Measurements from ENCODE around the gene SENP5.
A peak's percentile ranks its signal among the peaks of the same experiment; 100 is the strongest.

Gene SENP5

DNA sequence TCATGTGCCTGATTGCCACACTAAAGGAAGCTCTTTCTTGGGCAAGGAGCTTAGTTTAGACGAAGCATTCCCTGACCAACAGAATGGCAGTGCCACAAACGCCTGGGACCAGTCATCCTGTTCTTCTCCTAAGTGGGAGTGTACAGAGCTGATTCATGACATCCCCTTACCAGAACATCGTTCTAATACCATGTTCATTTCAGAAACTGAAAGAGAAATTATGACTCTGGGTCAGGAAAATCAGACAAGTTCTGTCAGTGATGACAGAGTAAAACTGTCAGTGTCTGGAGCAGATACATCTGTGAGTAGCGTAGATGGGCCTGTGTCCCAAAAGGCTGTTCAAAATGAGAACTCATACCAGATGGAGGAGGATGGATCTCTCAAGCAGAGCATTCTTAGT lies 18.4 kb downstream of the SENP5 start:
- ChIA-PET CTCF (interaction anchor here (1.2 to 1.7 kb wide), 3 partner anchors 10 to 48 kb away, joined by 3 to 7 read pairs (median 3); no protein-coding TSS in a partner anchor), POLR2A (no interaction called here)
- 82% methylated on average over 3 of the region's 4 CpGs for WGBS (ENCODE audit: insufficient coverage)
- Histone ChIP-seq H3K9me3 (ENCODE audit: control extremely low read depth in 1 of 5, control insufficient read depth in 4 of 5, insufficient read depth in 2 of 5, low read depth in 1 of 5, low read length in 4 of 5) (no peaks in the 10 kb centered on the region), H3K27ac (ENCODE audit: insufficient read depth in 1 of 2, low read depth in 1 of 2, low read length in 2 of 2, poor library complexity in 1 of 2, severe bottlenecking in 2 of 2) (peak overlapping the region in 1 of 2 experiments; percentile 15), H3K27me3 (replicated peaks in 2 of 5; ENCODE audit: control insufficient read depth in 4 of 5, insufficient read depth in 5 of 5, low read length in 4 of 5) (no peaks in the 10 kb centered on the region), H3K4me1 (ENCODE audit: control extremely low read depth in 1 of 4, control insufficient read depth in 4 of 4, insufficient read depth in 4 of 4, low read length in 3 of 4) (no peaks in the 10 kb centered on the region), H3K36me3 (ENCODE audit: control insufficient read depth in 4 of 4, insufficient read depth in 4 of 4, low read length in 3 of 4) (peaks cover 10 to 32% (median 16%) of the 10 kb centered on the region in 4 experiments), H3K4me3 (ENCODE audit: control insufficient read depth in 1 of 7, extremely low read depth in 1 of 7, insufficient read depth in 4 of 7, low read depth in 2 of 7, low read length in 6 of 7) (no peak overlapping the region)
- no peak for DNase-seq

- Histone ChIP-seq H3K4me3 (ENCODE audit: control insufficient read depth in 1 of 7, extremely low read depth in 1 of 7, insufficient read depth in 4 of 7, low read depth in 2 of 7, low read length in 6 of 7) (no peak overlapping the region), H3K4me1 (ENCODE audit: control extremely low read depth in 1 of 4, control insufficient read depth in 4 of 4, insufficient read depth in 4 of 4, low read length in 3 of 4) (no peaks in the 10 kb centered on the region), H3K27ac (ENCODE audit: insufficient read depth in 1 of 2, low read depth in 1 of 2, low read length in 2 of 2, poor library complexity in 1 of 2, severe bottlenecking in 2 of 2) (no peak overlapping the region), H3K36me3 (ENCODE audit: control insufficient read depth in 4 of 4, insufficient read depth in 4 of 4, low read length in 3 of 4) (peaks cover 14 to 27% (median 15%) of the 10 kb centered on the region in 4 experiments), H3K9me3 (ENCODE audit: control extremely low read depth in 1 of 5, control insufficient read depth in 4 of 5, insufficient read depth in 2 of 5, low read depth in 1 of 5, low read length in 4 of 5) (no peaks in the 10 kb centered on the region), H3K27me3 (replicated peaks in 2 of 5; ENCODE audit: control insufficient read depth in 4 of 5, insufficient read depth in 5 of 5, low read length in 4 of 5) (no peaks in the 10 kb centered on the region)
- CTCF ChIA-PET: no interaction called here
- no peak for DNase-seq
- POLR2A ChIA-PET: no interaction called here
- WGBS (ENCODE audit: insufficient coverage): 99% methylated on average over 5 of the region's 6 CpGs
These were observed 22.4 kb downstream of the SENP5 start for GRCh38 chr3:196889844-196890708.

GRCh38 chr3:196894557-196895295 lies 27.0 kb downstream of the SENP5 start:
- ChIA-PET POLR2A (interaction anchor here (0.6 kb wide), 1 partner anchor 254 kb away, joined by 5 read pairs; no protein-coding TSS in a partner anchor), CTCF (interaction anchor here (0.7 to 1.2 kb wide), 2 partner anchors 49 to 951 kb away, joined by 3 read pairs; no protein-coding TSS in a partner anchor)
- no peak overlapping the region for H3K27ac ChIP-seq (ENCODE audit: insufficient read depth in 1 of 2, low read depth in 1 of 2, low read length in 2 of 2, poor library complexity in 1 of 2, severe bottlenecking in 2 of 2)
- H3K4me3 ChIP-seq (ENCODE audit: control insufficient read depth in 1 of 7, extremely low read depth in 1 of 7, insufficient read depth in 4 of 7, low read depth in 2 of 7, low read length in 6 of 7): no peak overlapping the region
- H3K9me3 ChIP-seq (ENCODE audit: control extremely low read depth in 1 of 5, control insufficient read depth in 4 of 5, insufficient read depth in 2 of 5, low read depth in 1 of 5, low read length in 4 of 5): no peaks in the 10 kb centered on the region
- 100% methylated on average over 4 of the region's 13 CpGs for WGBS (ENCODE audit: insufficient coverage)
- H3K4me1 ChIP-seq (ENCODE audit: control extremely low read depth in 1 of 4, control insufficient read depth in 4 of 4, insufficient read depth in 4 of 4, low read length in 3 of 4): no peaks in the 10 kb centered on the region
- no peak for DNase-seq
- peaks cover 0 to 8% (median 4%) of the 10 kb centered on the region in 4 experiments for H3K36me3 ChIP-seq (ENCODE audit: control insufficient read depth in 4 of 4, insufficient read depth in 4 of 4, low read length in 3 of 4)
- H3K27me3 ChIP-seq (replicated peaks in 2 of 5; ENCODE audit: control insufficient read depth in 4 of 5, insufficient read depth in 5 of 5, low read length in 4 of 5): no peaks in the 10 kb centered on the region

DNA sequence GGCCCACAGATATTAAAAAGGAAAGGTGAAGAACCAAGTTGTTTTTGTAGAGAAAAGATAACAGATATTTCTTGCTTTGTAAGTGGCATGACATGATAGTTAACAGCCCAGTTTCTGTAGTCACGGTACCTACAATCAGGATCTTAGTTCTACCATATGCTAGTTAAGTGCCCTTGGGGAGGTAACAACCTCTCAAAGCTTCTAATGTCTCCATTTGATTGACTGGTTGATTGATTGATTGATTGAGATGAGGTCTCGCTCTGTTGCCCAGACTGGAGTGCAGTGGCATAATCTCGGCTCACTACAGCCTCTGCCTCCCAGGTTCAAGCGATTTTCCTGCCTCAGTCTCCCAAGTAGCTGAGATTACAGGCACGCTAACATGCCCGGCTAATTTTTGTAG lies 28.5 kb downstream of the SENP5 start:
- POLR2A ChIA-PET: interaction anchor here (0.6 kb wide), 1 partner anchor 27 kb away, joined by 3 read pairs; no protein-coding TSS in a partner anchor
- WGBS (ENCODE audit: insufficient coverage): 100% methylated on average over 6 of the region's 6 CpGs

DNA sequence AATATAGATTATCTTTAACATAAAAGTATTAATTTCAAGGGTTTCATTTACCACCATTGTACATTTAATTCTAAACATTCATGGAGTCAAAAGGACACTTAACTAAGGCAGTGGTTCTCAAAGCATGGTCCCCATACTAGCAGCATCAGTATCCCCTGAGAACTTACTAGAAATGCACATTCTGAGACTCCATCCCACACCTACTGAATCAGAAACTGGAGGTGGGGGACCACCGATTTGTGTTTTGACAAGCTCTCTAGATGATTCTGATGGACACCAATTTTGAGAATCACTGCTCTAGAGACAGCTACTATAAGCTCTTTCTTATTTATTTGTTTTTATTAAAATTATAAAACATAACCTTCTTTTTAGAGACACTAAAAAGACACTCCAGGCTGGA lies 34.0 kb downstream of the SENP5 start:
- no peak overlapping the region for H3K4me3 ChIP-seq (ENCODE audit: control insufficient read depth in 1 of 7, extremely low read depth in 1 of 7, insufficient read depth in 4 of 7, low read depth in 2 of 7, low read length in 6 of 7)
- no peaks in the 10 kb centered on the region for H3K9me3 ChIP-seq (ENCODE audit: control extremely low read depth in 1 of 5, control insufficient read depth in 4 of 5, insufficient read depth in 2 of 5, low read depth in 1 of 5, low read length in 4 of 5)
- H3K36me3 ChIP-seq (ENCODE audit: control insufficient read depth in 4 of 4, insufficient read depth in 4 of 4, low read length in 3 of 4): peaks cover 17 to 57% (median 38%) of the 10 kb centered on the region in 4 experiments
- POLR2A ChIA-PET: no interaction called here
- no peaks in the 10 kb centered on the region for H3K4me1 ChIP-seq (ENCODE audit: control extremely low read depth in 1 of 4, control insufficient read depth in 4 of 4, insufficient read depth in 4 of 4, low read length in 3 of 4)
- DNase-seq: no peak
- H3K27me3 ChIP-seq (replicated peaks in 2 of 5; ENCODE audit: control insufficient read depth in 4 of 5, insufficient read depth in 5 of 5, low read length in 4 of 5): no peaks in the 10 kb centered on the region
- no peak overlapping the region for H3K27ac ChIP-seq (ENCODE audit: insufficient read depth in 1 of 2, low read depth in 1 of 2, low read length in 2 of 2, poor library complexity in 1 of 2, severe bottlenecking in 2 of 2)
- CTCF ChIA-PET: no interaction called here
- no CpG with 5 or more reads among the region's 1 CpG for WGBS (ENCODE audit: insufficient coverage)

More for the DNA sequence above, 28.5 kb downstream of the SENP5 start:
- no peaks in the 10 kb centered on the region for H3K9me3 ChIP-seq (ENCODE audit: control extremely low read depth in 1 of 5, control insufficient read depth in 4 of 5, insufficient read depth in 2 of 5, low read depth in 1 of 5, low read length in 4 of 5)
- H3K4me1 ChIP-seq (ENCODE audit: control extremely low read depth in 1 of 4, control insufficient read depth in 4 of 4, insufficient read depth in 4 of 4, low read length in 3 of 4): no peaks in the 10 kb centered on the region
- H3K27me3 ChIP-seq (replicated peaks in 2 of 5; ENCODE audit: control insufficient read depth in 4 of 5, insufficient read depth in 5 of 5, low read length in 4 of 5): no peaks in the 10 kb centered on the region
- H3K4me3 ChIP-seq (ENCODE audit: control insufficient read depth in 1 of 7, extremely low read depth in 1 of 7, insufficient read depth in 4 of 7, low read depth in 2 of 7, low read length in 6 of 7): no peak overlapping the region
- no peak for DNase-seq
- H3K36me3 ChIP-seq (ENCODE audit: control insufficient read depth in 4 of 4, insufficient read depth in 4 of 4, low read length in 3 of 4): peaks cover 3 to 12% (median 8%) of the 10 kb centered on the region in 4 experiments
- H3K27ac ChIP-seq (ENCODE audit: insufficient read depth in 1 of 2, low read depth in 1 of 2, low read length in 2 of 2, poor library complexity in 1 of 2, severe bottlenecking in 2 of 2): no peak overlapping the region
- CTCF ChIA-PET: no interaction called here

- Histone ChIP-seq H3K36me3 (ENCODE audit: control insufficient read depth in 4 of 4, insufficient read depth in 4 of 4, low read length in 3 of 4) (peaks cover 19 to 61% (median 40%) of the 10 kb centered on the region in 4 experiments), H3K9me3 (ENCODE audit: control extremely low read depth in 1 of 5, control insufficient read depth in 4 of 5, insufficient read depth in 2 of 5, low read depth in 1 of 5, low read length in 4 of 5) (no peaks in the 10 kb centered on the region), H3K27ac (ENCODE audit: insufficient read depth in 1 of 2, low read depth in 1 of 2, low read length in 2 of 2, poor library complexity in 1 of 2, severe bottlenecking in 2 of 2) (no peak overlapping the region), H3K4me1 (ENCODE audit: control extremely low read depth in 1 of 4, control insufficient read depth in 4 of 4, insufficient read depth in 4 of 4, low read length in 3 of 4) (no peaks in the 10 kb centered on the region), H3K27me3 (replicated peaks in 2 of 5; ENCODE audit: control insufficient read depth in 4 of 5, insufficient read depth in 5 of 5, low read length in 4 of 5) (no peaks in the 10 kb centered on the region), H3K4me3 (ENCODE audit: control insufficient read depth in 1 of 7, extremely low read depth in 1 of 7, insufficient read depth in 4 of 7, low read depth in 2 of 7, low read length in 6 of 7) (no peak overlapping the region)
- POLR2A ChIA-PET: no interaction called here
- DNase-seq: no peak
- CTCF ChIA-PET: no interaction called here
- WGBS (ENCODE audit: insufficient coverage): 100% methylated on average over 1 of the region's 1 CpG
These were observed 34.6 kb downstream of the SENP5 start for GRCh38 chr3:196902296-196902695.

DNA sequence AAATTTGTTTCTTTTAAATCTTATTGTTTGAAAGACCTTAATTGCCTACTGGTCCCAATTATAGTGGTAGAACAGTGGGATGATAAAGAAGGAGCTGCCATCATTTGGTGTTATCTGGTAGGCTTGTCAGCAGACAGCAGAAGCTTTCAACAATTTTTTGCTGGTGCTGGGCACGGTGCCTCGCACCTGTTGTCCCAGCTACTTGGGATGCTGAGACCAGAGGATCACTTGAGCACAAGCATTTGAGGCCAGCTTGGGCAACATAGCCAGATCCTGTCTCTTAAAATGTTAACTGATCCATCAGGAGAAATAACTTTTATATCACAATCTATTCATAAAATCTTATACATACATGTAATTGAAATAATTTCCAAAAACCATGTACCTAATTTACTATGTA lies 36.0 kb downstream of the SENP5 start:
- H3K27ac ChIP-seq (ENCODE audit: insufficient read depth in 1 of 2, low read depth in 1 of 2, low read length in 2 of 2, poor library complexity in 1 of 2, severe bottlenecking in 2 of 2): no peak overlapping the region
- POLR2A ChIA-PET: no interaction called here
- H3K36me3 ChIP-seq (ENCODE audit: control insufficient read depth in 4 of 4, insufficient read depth in 4 of 4, low read length in 3 of 4): peaks cover 19 to 64% (median 41%) of the 10 kb centered on the region in 4 experiments
- no peaks in the 10 kb centered on the region for H3K4me1 ChIP-seq (ENCODE audit: control extremely low read depth in 1 of 4, control insufficient read depth in 4 of 4, insufficient read depth in 4 of 4, low read length in 3 of 4)
- no peak overlapping the region for H3K4me3 ChIP-seq (ENCODE audit: control insufficient read depth in 1 of 7, extremely low read depth in 1 of 7, insufficient read depth in 4 of 7, low read depth in 2 of 7, low read length in 6 of 7)
- no peaks in the 10 kb centered on the region for H3K27me3 ChIP-seq (replicated peaks in 2 of 5; ENCODE audit: control insufficient read depth in 4 of 5, insufficient read depth in 5 of 5, low read length in 4 of 5)
- DNase-seq: no peak
- CTCF ChIA-PET: no interaction called here
- 93% methylated on average over 2 of the region's 2 CpGs for WGBS (ENCODE audit: insufficient coverage)
- H3K9me3 ChIP-seq (ENCODE audit: control extremely low read depth in 1 of 5, control insufficient read depth in 4 of 5, insufficient read depth in 2 of 5, low read depth in 1 of 5, low read length in 4 of 5): no peaks in the 10 kb centered on the region
